Breast epithelium (tissue), 3 donors: ENCODE results near the gene HOXD1.

Experiments used
- CTCF ChIP-seq, 3 donors: fragments of 450-650 bp; IDR thresholded peaks; one replicate each; pipeline ENCODE4 v1.5.1; 2016 to 2017; ENCODE audit warnings: antibody characterized with exemption in 3 of 3, mild to moderate bottlenecking in 3 of 3, moderate library complexity in 3 of 3
- POLR2AphosphoS5 ChIP-seq, 3 donors: sonication (generic); formaldehyde crosslinking; IDR thresholded peaks; one replicate each; pipeline ENCODE4 v1.6.1; 2017; ENCODE audit warnings: antibody characterized with exemption in 3 of 3

GRCh38 chr2:176189681-176190641 is 1.5 kb downstream of the HOXD1 start:
- TF ChIP-seq CTCF (IDR thresholded peaks at IDR 0.05) (no peak), POLR2AphosphoS5 (IDR thresholded peaks at IDR 0.05) (no peak)
